K562 (cell line): ENCODE results near the gene AFF1. TPM values are rescaled to one million over a fixed set of nuclear protein-coding genes. Genes with fewer than 3 reads are reported as not detected.
"Not testable (repeated sequence)": the region's sequence is repeated elsewhere in the genome, so short reads cannot be mapped to it uniquely, and the experiment has no call there.

ENCODE experiments used
- ATAC-seq: fragments of 200-7000 bp; cut with Tn5 transposase; 3 replicates; pipeline ENCODE4 v1.9.1; 2020; ENCODE audit warnings: moderate library complexity
- BruUV-seq: library from RNA; stranded (reverse); fragments of 400-500 nt; replicated peaks from 2 replicates; lab custom pipeline; 2021; lab: Mats Ljungman, UMichigan
- CTCF ChIA-PET: fragments of 300-600 bp; formaldehyde crosslinking; extraction: SDS; loops from one replicate; lab custom pipeline; 2021; ENCODE audit warnings: low intra/inter-chr PET ratio; lab: Yijun Ruan, JAX
- POLR2A ChIA-PET: fragments of 300-600, 350-650 bp; sonication (Branson Sonifier 250); formaldehyde crosslinking; extraction: SDS; loops from one replicate; lab custom pipeline; 2021; ENCODE audit warnings: antibody characterized with exemption, inconsistent platforms; lab: Yijun Ruan, JAX
- DNase-seq, 4 experiments: peaks; one replicate each; pipeline versions ENCODE4 v3.0.0 to v3.0.0-alpha.2; 2011 to 2018; ENCODE audit warnings: low spot score in 3 of 4, mixed read lengths in 3 of 4; ENCODE audit errors: extremely low read depth in 1 of 4
- FAIRE-seq: peaks from 2 replicates; lab custom pipeline; 2011; peaks lifted over from hg19 to GRCh38; lab: Jason Lieb, UNC
- H2AFZ ChIP-seq: 2 replicates; pipeline ENCODE4 v1.6.0; 2011; ENCODE audit warnings: low read depth, low read length, control low read depth, inconsistent platforms
- H3K27ac ChIP-seq: fragments of 200-600 bp; 3 replicates; pipeline ENCODE4 v1.8.0; 2011; ENCODE audit warnings: low read depth, mild to moderate bottlenecking, control low read depth, inconsistent platforms, low read length, moderate library complexity, mixed read lengths; ENCODE audit errors: extremely low read depth
- H3K27me3 ChIP-seq, 2 experiments: fragments of 300-600 bp in 1 of 2; 2 replicates in 1 of 2; 3 replicates in 1 of 2; pipeline versions ENCODE4 v1.6.0 to v1.8.0; 2011; ENCODE audit warnings: inconsistent platforms in 2 of 2, low read length in 2 of 2, mild to moderate bottlenecking in 1 of 2, mixed read lengths in 1 of 2, moderate library complexity in 1 of 2; ENCODE audit not compliant: control insufficient read depth in 2 of 2, insufficient read depth in 2 of 2
- H3K36me3 ChIP-seq: fragments of 300-600 bp; 3 replicates; pipeline ENCODE4 v1.8.0; 2011; ENCODE audit warnings: mild to moderate bottlenecking, low read length, inconsistent platforms; ENCODE audit not compliant: control insufficient read depth, insufficient read depth
- H3K4me1 ChIP-seq, 2 experiments: fragments of 200-600 bp in 1 of 2; replicated peaks in 1 of 2; 2 replicates in 1 of 2; 3 replicates in 1 of 2; pipeline versions ENCODE4 v1.5.1 to v1.8.0; 2011; ENCODE audit warnings: inconsistent platforms in 2 of 2, low read length in 2 of 2, mild to moderate bottlenecking in 1 of 2, mixed read lengths in 1 of 2, moderate library complexity in 1 of 2; ENCODE audit not compliant: control insufficient read depth in 2 of 2, insufficient read depth in 2 of 2
- H3K4me2 ChIP-seq: 2 replicates; pipeline ENCODE4 v1.6.1; 2011; ENCODE audit warnings: low read length, control low read depth, inconsistent platforms, mixed read lengths; ENCODE audit not compliant: insufficient read depth
- H3K4me3 ChIP-seq: fragments of 200-600 bp; sonication (generic), shearing (Covaris generic); 2 replicates; pipeline ENCODE4 v1.5.1; 2016; ENCODE audit warnings: control low read depth, inconsistent platforms
- H3K79me2 ChIP-seq: fragments of 200-600 bp; 3 replicates; pipeline ENCODE4 v1.8.0; 2011; ENCODE audit warnings: low read length, inconsistent platforms; ENCODE audit not compliant: control insufficient read depth, insufficient read depth
- H3K9ac ChIP-seq, 2 experiments: 2 replicates each; pipeline versions ENCODE4 v1.6.0 to v1.6.1; 2011; ENCODE audit warnings: low read depth in 2 of 2, low read length in 2 of 2, control low read depth in 1 of 2, inconsistent platforms in 1 of 2, mild to moderate bottlenecking in 1 of 2, mixed read lengths in 1 of 2; ENCODE audit not compliant: insufficient read depth in 1 of 2
- H3K9me1 ChIP-seq: one replicate; pipeline ENCODE4 v1.6.0; 2011; ENCODE audit warnings: inconsistent platforms, mild to moderate bottlenecking, low read length, moderate library complexity; ENCODE audit not compliant: control insufficient read depth, insufficient read depth
- H3K9me3 ChIP-seq: replicated peaks from 2 replicates; pipeline ENCODE4 v1.5.1; 2011; ENCODE audit warnings: low read depth, low read length, inconsistent platforms; ENCODE audit not compliant: control insufficient read depth, insufficient read depth
- H4K20me1 ChIP-seq: replicated peaks from 2 replicates; pipeline ENCODE4 v1.6.1; 2011; ENCODE audit warnings: low read length, inconsistent platforms, mixed read lengths; ENCODE audit not compliant: control insufficient read depth, insufficient read depth
- CEBPB ChIP-seq: fragments of 450-650 bp; IDR thresholded peaks from 2 replicates; pipeline ENCODE4 v1.6.1; 2016; ENCODE audit warnings: missing genetic modification characterization, missing compliant biosample characterization
- CREM ChIP-seq: IDR thresholded peaks from 2 replicates; pipeline ENCODE4 v1.6.1; 2014; ENCODE audit warnings: antibody characterized with exemption, low read depth
- EP300 ChIP-seq: IDR thresholded peaks from 2 replicates; pipeline ENCODE4 v1.6.1; 2012; ENCODE audit warnings: low read length, improper control_type of control experiment
- ESRRB ChIP-seq: fragments of 250-450 bp; sonication (Bioruptor Pico); IDR thresholded peaks from 2 replicates; pipeline ENCODE4 v1.5.0; 2020; ENCODE audit warnings: mild to moderate bottlenecking, moderate library complexity, borderline replicate concordance
- GATAD2A ChIP-seq: fragments of 450-650 bp; IDR thresholded peaks from 2 replicates; pipeline ENCODE4 v1.6.1; 2017
- HMG20B ChIP-seq: fragments of 250-450 bp; sonication (Bioruptor Pico); IDR thresholded peaks from 2 replicates; pipeline ENCODE4 v1.5.0; 2021; ENCODE audit warnings: mild to moderate bottlenecking
- PHF8 ChIP-seq: fragments of 200-600 bp; sonication (generic); IDR thresholded peaks from 2 replicates; pipeline ENCODE4 v1.6.1; 2012; ENCODE audit warnings: mixed run types, mild to moderate bottlenecking, inconsistent platforms, low read length, moderate library complexity, borderline replicate concordance
- POLR2AphosphoS2 ChIP-seq: IDR thresholded peaks from 2 replicates; pipeline ENCODE4 v1.6.1; 2012; ENCODE audit warnings: low read length, improper control_type of control experiment
- SUPT5H ChIP-seq: fragments of 450-650 bp; IDR thresholded peaks from 2 replicates; pipeline ENCODE4 v1.6.1; 2016
- ZFPM2 ChIP-seq: fragments of 250-450 bp; sonication (Bioruptor Pico); IDR thresholded peaks from 2 replicates; pipeline ENCODE4 v1.5.1; 2022; ENCODE audit warnings: mild to moderate bottlenecking
- WGBS: fragments of 100-300 bp; shearing (Covaris generic); methylation state at CpG from one replicate; pipeline ENCODE4 v1.1.6; 2016; ENCODE audit warnings: low coverage, mixed read lengths; ENCODE audit not compliant: insufficient coverage; ENCODE audit errors: missing lambda C conversion rate; 5-methylcytosine and 5-hydroxymethylcytosine counted together
- in situ Hi-C: fragments of 300-500 bp; cut with MboI; formaldehyde crosslinking; loops from 4 replicates; pipeline ENCODE4 v1.15.0; 2018; ENCODE audit warnings: inconsistent platforms, mixed read lengths
- intact Hi-C: fragments of 100-400 bp; cut with micrococcal nuclease; formaldehyde crosslinking; loops from 2 replicates; pipeline ENCODE4 v1.14.2; 2022
- polyA plus RNA-seq, 8 experiments: library from polyadenylated mRNA; depleted of rRNA in 4 of 8; stranded (reverse) in 5 of 8; unstranded in 3 of 8; fragments of >200 nt; fragmentation: Nextera tagmentation in 2 of 8; fragmentation: Illumina TruSeq in 1 of 8; extraction: Ambion mirVana in 2 of 8; extraction: Trizol in 1 of 8; gene quantifications; 2 replicates each; pipeline versions ENCODE4 v1.2.1 to v1.2.3, GENCODE V29; 2011 to 2014; ENCODE audit warnings: inconsistent platforms in 1 of 8, missing spikeins in 1 of 8
- total RNA-seq, 7 experiments: library from RNA; depleted of rRNA in 6 of 7; stranded (reverse); fragments of >200 nt in 6 of 7; fragmentation: Illumina TruSeq in 2 of 7; extraction: Trizol in 2 of 7; gene quantifications; 2 replicates each; pipeline versions ENCODE4 v1.2.1 to v1.2.3, GENCODE V29; 2011 to 2021; ENCODE audit warnings: low replicate concordance in 1 of 7
- TF ChIP-seq, protein P1 (sequence below): fragments of 250-450 bp; sonication (Bioruptor Pico); IDR thresholded peaks from 2 replicates; pipeline ENCODE4 v1.4.0; 2020; ENCODE audit warnings: mild to moderate bottlenecking
- TF ChIP-seq, protein P2 (sequence below): IDR thresholded peaks from 2 replicates; pipeline ENCODE4 v1.6.1; 2012; ENCODE audit warnings: low read depth, low read length, improper control_type of control experiment, borderline replicate concordance

Gene AFF1
- total and polyA plus RNA-seq, 9 of the 15 experiments (the other 6 are each of a cell fraction or from before 2014, with no cell fraction given): 4.1 to 47.5 (median 17.2) TPM

DNA sequence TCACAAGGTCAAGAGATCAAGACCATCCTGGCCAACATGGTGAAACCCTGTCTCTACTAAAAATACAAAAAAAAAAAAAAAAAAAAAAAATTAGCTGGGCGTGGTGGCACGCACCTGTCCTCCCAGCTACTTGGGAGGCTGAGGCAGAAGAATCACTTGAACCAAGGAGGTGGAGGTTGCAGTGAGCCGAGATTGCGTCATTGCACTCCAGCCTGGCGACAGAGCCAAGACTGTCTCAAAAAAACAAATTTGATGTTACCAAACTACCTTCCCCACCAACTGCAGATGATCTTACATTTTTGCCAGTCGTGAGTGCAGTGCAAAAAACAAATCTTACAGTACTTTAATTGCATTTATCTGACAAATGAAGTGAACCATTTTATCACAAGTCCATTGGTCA lies 211.1 kb downstream of the AFF1 start:
- H3K9me1 ChIP-seq, H3K9ac ChIP-seq, H3K9me3 ChIP-seq, H4K20me1 ChIP-seq, H3K4me3 ChIP-seq, H3K79me2 ChIP-seq, H3K27ac ChIP-seq, DNase-seq, H3K27me3 ChIP-seq, FAIRE-seq, H3K4me1 ChIP-seq, H2AFZ ChIP-seq, H3K4me2 ChIP-seq, CTCF ChIA-PET, in situ Hi-C loops, ATAC-seq, intact Hi-C loops, POLR2A ChIA-PET: not testable (repeated sequence)
- H3K36me3 ChIP-seq: peaks cover 28% of the 10 kb centered on the region
- WGBS: 82% methylated on average over 4 of the region's 6 CpGs
- 0 out of 2 replicates have a peak, but pooled peaks have one; percentile 19 for TF ChIP-seq SUPT5H
- TF ChIP-seq CEBPB (tag): peak; percentile 33; the same call in 1 of the 2 replicates
- TF ChIP-seq, all 486 proteins: peak for 2; not testable (repeated sequence) for 484
- not testable (repeated sequence) for BruUV-seq

DNA sequence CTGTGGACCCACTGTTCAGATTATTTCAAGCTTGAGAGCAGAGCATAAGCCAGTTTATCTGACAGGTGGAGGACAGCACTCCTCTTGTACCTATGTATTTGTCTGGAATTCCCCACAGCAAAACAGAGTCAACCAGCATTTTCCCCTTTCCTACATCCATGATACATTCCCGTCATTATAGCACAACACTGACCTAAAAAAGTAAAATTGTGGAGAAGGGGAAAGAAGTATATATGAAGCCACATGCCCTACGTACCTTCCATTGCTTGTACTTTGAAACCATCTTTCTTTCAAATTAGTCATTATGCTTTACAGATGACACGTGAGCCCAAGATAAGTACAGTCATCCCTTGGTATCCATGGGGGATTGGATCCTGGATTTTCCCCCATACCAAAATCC lies 212.3 kb downstream of the AFF1 start:
- ATAC-seq (no peak), DNase-seq (no peak), FAIRE-seq (no peak)
- Histone ChIP-seq H3K4me1 (no peaks in the 10 kb centered on the region), H3K9me1 (no peaks in the 10 kb centered on the region), H3K36me3 (peaks cover 16% of the 10 kb centered on the region; the same call in 2 of the 3 replicates), H3K4me3 (no peak overlapping the region), H3K79me2 (no peaks in the 10 kb centered on the region), H3K9me3 (no peaks in the 10 kb centered on the region), H3K27ac (no peak overlapping the region), H2AFZ (no peak overlapping the region), H3K27me3 (no peaks in the 10 kb centered on the region), H4K20me1 (no peaks in the 10 kb centered on the region), H3K9ac (no peak overlapping the region), H3K4me2 (no peak overlapping the region)
- in situ Hi-C loops: no loop called here
- POLR2A ChIA-PET: no interaction called here
- WGBS: 55% methylated on average over 3 of the region's 3 CpGs
- CTCF ChIA-PET: no interaction called here
- TSS peak; percentile 23 for BruUV-seq
- intact Hi-C loops: no loop called here
- TF ChIP-seq GATAD2A (no peak), ESRRB (CRISPR knock-in tag) (no peak), POLR2AphosphoS2 (peak; percentile 64; the same call in 1 of the 2 replicates), PHF8 (0 out of 2 replicates have a peak, but pooled peaks have one; percentile 2), CREM (no peak), HMG20B (CRISPR knock-in tag) (no peak), EP300 (no peak), ZFPM2 (no peak)
- TF ChIP-seq, protein P1, sequence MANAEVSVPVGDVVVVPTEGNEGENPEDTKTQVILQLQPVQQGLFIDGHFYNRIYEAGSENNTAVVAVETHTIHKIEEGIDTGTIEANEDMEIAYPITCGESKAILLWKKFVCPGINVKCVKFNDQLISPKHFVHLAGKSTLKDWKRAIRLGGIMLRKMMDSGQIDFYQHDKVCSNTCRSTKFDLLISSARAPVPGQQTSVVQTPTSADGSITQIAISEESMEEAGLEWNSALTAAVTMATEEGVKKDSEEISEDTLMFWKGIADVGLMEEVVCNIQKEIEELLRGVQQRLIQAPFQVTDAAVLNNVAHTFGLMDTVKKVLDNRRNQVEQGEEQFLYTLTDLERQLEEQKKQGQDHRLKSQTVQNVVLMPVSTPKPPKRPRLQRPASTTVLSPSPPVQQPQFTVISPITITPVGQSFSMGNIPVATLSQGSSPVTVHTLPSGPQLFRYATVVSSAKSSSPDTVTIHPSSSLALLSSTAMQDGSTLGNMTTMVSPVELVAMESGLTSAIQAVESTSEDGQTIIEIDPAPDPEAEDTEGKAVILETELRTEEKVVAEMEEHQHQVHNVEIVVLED: no peak
- TF ChIP-seq, protein P2, sequence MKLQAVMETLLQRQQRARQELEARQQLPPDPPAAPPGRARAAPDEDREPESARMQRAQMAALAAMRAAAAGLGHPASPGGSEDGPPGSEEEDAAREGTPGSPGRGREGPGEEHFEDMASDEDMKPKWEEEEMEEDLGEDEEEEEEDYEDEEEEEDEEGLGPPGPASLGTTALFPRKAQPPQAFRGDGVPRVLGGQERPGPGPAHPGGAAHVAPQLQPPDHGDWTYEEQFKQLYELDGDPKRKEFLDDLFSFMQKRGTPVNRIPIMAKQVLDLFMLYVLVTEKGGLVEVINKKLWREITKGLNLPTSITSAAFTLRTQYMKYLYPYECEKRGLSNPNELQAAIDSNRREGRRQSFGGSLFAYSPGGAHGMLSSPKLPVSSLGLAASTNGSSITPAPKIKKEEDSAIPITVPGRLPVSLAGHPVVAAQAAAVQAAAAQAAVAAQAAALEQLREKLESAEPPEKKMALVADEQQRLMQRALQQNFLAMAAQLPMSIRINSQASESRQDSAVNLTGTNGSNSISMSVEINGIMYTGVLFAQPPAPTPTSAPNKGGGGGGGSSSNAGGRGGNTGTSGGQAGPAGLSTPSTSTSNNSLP: no peak
